ENCODE measurements around the gene PRKAR2B.

Gene PRKAR2B

DNA sequence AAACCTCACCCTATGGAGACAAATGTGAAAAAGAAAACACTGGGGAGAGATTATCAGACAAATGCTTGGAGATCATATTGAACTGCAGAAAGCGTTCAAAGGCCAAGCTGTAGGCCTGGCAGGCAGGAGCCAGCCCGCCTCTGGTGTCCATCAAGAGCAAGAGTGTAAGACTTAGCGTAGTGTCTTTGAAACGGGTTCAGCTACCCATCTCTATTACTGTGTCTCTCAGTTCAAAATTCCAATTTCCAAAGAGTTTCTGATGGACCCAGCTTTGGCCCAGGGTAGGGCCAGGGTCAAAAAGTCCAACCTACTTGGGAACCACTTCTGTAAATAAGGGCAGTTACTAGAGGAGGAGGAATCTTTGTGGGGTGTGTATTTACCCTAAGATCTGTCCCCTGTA, 78.9 kb downstream of the PRKAR2B start (continued):
- TF ChIP-seq, protein P1, sequence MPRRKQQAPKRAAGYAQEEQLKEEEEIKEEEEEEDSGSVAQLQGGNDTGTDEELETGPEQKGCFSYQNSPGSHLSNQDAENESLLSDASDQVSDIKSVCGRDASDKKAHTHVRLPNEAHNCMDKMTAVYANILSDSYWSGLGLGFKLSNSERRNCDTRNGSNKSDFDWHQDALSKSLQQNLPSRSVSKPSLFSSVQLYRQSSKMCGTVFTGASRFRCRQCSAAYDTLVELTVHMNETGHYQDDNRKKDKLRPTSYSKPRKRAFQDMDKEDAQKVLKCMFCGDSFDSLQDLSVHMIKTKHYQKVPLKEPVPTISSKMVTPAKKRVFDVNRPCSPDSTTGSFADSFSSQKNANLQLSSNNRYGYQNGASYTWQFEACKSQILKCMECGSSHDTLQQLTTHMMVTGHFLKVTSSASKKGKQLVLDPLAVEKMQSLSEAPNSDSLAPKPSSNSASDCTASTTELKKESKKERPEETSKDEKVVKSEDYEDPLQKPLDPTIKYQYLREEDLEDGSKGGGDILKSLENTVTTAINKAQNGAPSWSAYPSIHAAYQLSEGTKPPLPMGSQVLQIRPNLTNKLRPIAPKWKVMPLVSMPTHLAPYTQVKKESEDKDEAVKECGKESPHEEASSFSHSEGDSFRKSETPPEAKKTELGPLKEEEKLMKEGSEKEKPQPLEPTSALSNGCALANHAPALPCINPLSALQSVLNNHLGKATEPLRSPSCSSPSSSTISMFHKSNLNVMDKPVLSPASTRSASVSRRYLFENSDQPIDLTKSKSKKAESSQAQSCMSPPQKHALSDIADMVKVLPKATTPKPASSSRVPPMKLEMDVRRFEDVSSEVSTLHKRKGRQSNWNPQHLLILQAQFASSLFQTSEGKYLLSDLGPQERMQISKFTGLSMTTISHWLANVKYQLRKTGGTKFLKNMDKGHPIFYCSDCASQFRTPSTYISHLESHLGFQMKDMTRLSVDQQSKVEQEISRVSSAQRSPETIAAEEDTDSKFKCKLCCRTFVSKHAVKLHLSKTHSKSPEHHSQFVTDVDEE (CRISPR knock-in tag; IDR thresholded peaks at IDR 0.05): no peak
- TF ChIP-seq ESRRG (CRISPR knock-in tag; IDR thresholded peaks at IDR 0.05) (no peak), ZFP30 (CRISPR knock-in tag; IDR thresholded peaks at IDR 0.05) (no peak), ISL1 (CRISPR knock-in tag; IDR thresholded peaks at IDR 0.05) (no peak), ARNTL (CRISPR knock-in tag; IDR thresholded peaks at IDR 0.05; ENCODE audit: borderline replicate concordance, low read depth) (no peak)
- TF ChIP-seq, protein P2, sequence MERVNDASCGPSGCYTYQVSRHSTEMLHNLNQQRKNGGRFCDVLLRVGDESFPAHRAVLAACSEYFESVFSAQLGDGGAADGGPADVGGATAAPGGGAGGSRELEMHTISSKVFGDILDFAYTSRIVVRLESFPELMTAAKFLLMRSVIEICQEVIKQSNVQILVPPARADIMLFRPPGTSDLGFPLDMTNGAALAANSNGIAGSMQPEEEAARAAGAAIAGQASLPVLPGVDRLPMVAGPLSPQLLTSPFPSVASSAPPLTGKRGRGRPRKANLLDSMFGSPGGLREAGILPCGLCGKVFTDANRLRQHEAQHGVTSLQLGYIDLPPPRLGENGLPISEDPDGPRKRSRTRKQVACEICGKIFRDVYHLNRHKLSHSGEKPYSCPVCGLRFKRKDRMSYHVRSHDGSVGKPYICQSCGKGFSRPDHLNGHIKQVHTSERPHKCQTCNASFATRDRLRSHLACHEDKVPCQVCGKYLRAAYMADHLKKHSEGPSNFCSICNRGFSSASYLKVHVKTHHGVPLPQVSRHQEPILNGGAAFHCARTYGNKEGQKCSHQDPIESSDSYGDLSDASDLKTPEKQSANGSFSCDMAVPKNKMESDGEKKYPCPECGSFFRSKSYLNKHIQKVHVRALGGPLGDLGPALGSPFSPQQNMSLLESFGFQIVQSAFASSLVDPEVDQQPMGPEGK (CRISPR knock-in tag; IDR thresholded peaks at IDR 0.05; ENCODE audit: borderline replicate concordance): no peak

DNA sequence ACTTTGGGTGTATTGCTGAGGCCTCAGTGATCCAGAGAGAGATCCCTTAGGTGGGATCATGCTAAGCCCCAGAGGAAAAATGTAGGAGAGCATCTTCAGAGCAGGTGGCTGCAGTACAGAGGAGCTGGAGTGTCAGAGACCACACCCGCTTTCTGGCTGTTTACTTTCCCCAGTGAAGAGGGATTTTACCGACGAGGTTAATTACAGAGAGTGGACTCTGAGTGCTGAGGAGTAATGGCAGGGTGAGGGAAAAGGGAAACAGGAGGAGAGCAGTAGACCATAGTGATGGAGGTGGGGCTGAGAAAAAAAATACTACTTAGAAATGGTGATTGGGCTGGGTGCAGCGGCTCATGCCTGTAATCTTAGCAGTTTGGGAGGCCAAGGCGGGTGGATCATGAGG, 81.0 kb downstream of the PRKAR2B start:
- TF ChIP-seq ZC3H10 (CRISPR knock-in tag; IDR thresholded peaks at IDR 0.05) (no peak), ZNF8 (CRISPR knock-in tag; IDR thresholded peaks at IDR 0.05) (no peak), ZNF70 (CRISPR knock-in tag; IDR thresholded peaks at IDR 0.05) (no peak)
- ATAC-seq: no peak

DNA sequence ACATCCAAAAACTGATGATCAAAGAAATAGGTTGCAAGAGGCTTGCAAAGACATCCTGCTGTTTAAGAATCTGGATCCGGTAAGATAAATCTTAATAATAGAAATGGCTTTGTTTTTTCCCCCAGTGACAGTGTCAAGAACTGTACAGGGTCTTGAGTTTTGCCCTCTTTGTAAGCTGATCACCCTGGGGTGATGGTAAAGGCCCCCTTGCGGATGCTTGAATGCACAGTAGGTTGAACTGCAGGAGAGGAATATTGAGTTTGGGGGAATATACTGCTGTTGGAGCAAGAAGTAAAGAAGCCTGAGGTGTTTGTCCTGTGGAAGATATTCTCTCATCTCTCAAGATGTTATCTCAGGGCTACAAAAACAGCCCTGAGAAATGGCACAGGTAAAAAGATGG, 83.7 kb downstream of the PRKAR2B start:
- no peak for ATAC-seq

DNA sequence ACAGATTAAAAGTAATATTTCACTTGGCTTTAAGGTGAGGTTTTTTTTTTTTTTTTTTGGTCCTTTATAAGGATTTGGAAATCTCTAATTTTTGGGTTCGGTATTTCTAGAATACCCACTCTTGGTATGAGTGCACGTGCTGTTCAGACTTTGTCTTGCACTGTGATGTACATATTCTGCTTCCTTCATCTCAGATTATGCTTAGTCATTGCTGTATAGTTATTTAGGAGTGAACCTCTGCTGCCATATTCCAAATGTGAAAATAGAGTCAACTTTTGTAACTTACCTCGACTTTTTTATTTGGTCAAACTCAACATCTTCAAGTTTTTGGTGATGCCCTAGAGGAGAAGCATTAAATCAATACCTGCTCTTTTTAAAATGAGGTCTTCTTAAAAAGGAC, 84.2 kb downstream of the PRKAR2B start:
- TF ChIP-seq, protein P3, sequence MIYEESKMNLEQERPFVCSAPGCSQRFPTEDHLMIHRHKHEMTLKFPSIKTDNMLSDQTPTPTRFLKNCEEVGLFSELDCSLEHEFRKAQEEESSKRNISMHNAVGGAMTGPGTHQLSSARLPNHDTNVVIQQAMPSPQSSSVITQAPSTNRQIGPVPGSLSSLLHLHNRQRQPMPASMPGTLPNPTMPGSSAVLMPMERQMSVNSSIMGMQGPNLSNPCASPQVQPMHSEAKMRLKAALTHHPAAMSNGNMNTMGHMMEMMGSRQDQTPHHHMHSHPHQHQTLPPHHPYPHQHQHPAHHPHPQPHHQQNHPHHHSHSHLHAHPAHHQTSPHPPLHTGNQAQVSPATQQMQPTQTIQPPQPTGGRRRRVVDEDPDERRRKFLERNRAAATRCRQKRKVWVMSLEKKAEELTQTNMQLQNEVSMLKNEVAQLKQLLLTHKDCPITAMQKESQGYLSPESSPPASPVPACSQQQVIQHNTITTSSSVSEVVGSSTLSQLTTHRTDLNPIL (CRISPR knock-in tag; IDR thresholded peaks at IDR 0.05; ENCODE audit: low read depth): no peak
- no peak for TF ChIP-seq PPARA (CRISPR knock-in tag; IDR thresholded peaks at IDR 0.05; ENCODE audit: borderline replicate concordance)
- TF ChIP-seq SNAI2 (CRISPR knock-in tag; IDR thresholded peaks at IDR 0.05): no peak
- TF ChIP-seq BACH2 (CRISPR knock-in tag; IDR thresholded peaks at IDR 0.05; ENCODE audit: borderline replicate concordance): no peak
- no peak for ATAC-seq

More for the DNA sequence above, 83.7 kb downstream of the PRKAR2B start:
- TF ChIP-seq, protein P4, sequence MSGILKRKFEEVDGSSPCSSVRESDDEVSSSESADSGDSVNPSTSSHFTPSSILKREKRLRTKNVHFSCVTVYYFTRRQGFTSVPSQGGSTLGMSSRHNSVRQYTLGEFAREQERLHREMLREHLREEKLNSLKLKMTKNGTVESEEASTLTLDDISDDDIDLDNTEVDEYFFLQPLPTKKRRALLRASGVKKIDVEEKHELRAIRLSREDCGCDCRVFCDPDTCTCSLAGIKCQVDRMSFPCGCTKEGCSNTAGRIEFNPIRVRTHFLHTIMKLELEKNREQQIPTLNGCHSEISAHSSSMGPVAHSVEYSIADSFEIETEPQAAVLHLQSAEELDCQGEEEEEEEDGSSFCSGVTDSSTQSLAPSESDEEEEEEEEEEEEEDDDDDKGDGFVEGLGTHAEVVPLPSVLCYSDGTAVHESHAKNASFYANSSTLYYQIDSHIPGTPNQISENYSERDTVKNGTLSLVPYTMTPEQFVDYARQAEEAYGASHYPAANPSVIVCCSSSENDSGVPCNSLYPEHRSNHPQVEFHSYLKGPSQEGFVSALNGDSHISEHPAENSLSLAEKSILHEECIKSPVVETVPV (CRISPR knock-in tag; IDR thresholded peaks at IDR 0.05): no peak
- TF ChIP-seq OSR1 (CRISPR knock-in tag; IDR thresholded peaks at IDR 0.05): no peak
- no peak for TF ChIP-seq GLIS3 (CRISPR knock-in tag; IDR thresholded peaks at IDR 0.05)
- no peak for TF ChIP-seq CSDC2 (CRISPR knock-in tag; IDR thresholded peaks at IDR 0.05)
- TF ChIP-seq TCF4 (CRISPR knock-in tag; IDR thresholded peaks at IDR 0.05; ENCODE audit: borderline replicate concordance): no peak
- no peak for TF ChIP-seq ZNF70 (CRISPR knock-in tag; IDR thresholded peaks at IDR 0.05)
- no peak for TF ChIP-seq BACH2 (CRISPR knock-in tag; IDR thresholded peaks at IDR 0.05; ENCODE audit: borderline replicate concordance)
- no peak for TF ChIP-seq RARB (CRISPR knock-in tag; IDR thresholded peaks at IDR 0.05)
- TF ChIP-seq, protein P2 (CRISPR knock-in tag; IDR thresholded peaks at IDR 0.05; ENCODE audit: borderline replicate concordance): no peak
- TF ChIP-seq ZNF565 (CRISPR knock-in tag; conservative IDR thresholded peaks at IDR 0.05; ENCODE audit: low read depth): no peak
- TF ChIP-seq ZC3H10 (CRISPR knock-in tag; IDR thresholded peaks at IDR 0.05): no peak
- no peak for TF ChIP-seq ZFP3 (CRISPR knock-in tag; IDR thresholded peaks at IDR 0.05)
- TF ChIP-seq ESRRG (CRISPR knock-in tag; IDR thresholded peaks at IDR 0.05): no peak
- TF ChIP-seq, protein P3 (CRISPR knock-in tag; IDR thresholded peaks at IDR 0.05; ENCODE audit: low read depth): no peak
- TF ChIP-seq ZNF8 (CRISPR knock-in tag; IDR thresholded peaks at IDR 0.05): no peak
- TF ChIP-seq TOX (CRISPR knock-in tag; IDR thresholded peaks at IDR 0.05; ENCODE audit: borderline replicate concordance): no peak
